T-helper 1 cell treated with Interleukin-12 subunit alpha and Interleukin-12 subunit beta and Interleukin-4 antibody, amounts not matched to agents 30 μg/mL and 1 μg/mL, for 36 hours (primary cell): ENCODE data around the gene CRIP1.

Experiments
- H3K27ac Mint-ChIP-seq: one replicate; pipeline ENCODE4 v1.8.0; 2021; ENCODE audit warnings: mild to moderate bottlenecking, mixed read lengths
- H3K27me3 Mint-ChIP-seq: one replicate; pipeline ENCODE4 v1.8.0; 2021; ENCODE audit warnings: low read depth, mixed read lengths
- H3K36me3 Mint-ChIP-seq: one replicate; pipeline ENCODE4 v1.8.0; 2021; ENCODE audit warnings: low read depth, mixed read lengths
- H3K4me1 Mint-ChIP-seq: one replicate; pipeline ENCODE4 v1.8.0; 2021; ENCODE audit warnings: low read depth, mixed read lengths
- H3K4me3 Mint-ChIP-seq: one replicate; pipeline ENCODE4 v1.8.0; 2021; ENCODE audit warnings: mild to moderate bottlenecking, moderate library complexity, mixed read lengths
- H3K9me3 Mint-ChIP-seq: one replicate; pipeline ENCODE4 v1.8.0; 2021; ENCODE audit warnings: mixed read lengths

Gene CRIP1

GRCh38 chr14:105479431-105480158, 7.1 kb upstream of the CRIP1 start:
- Mint-ChIP-seq H3K4me3 (no peak overlapping the region), H3K4me1 (peaks cover 24% of the 10 kb centered on the region), H3K27me3 (peaks cover 34% of the 10 kb centered on the region)

DNA sequence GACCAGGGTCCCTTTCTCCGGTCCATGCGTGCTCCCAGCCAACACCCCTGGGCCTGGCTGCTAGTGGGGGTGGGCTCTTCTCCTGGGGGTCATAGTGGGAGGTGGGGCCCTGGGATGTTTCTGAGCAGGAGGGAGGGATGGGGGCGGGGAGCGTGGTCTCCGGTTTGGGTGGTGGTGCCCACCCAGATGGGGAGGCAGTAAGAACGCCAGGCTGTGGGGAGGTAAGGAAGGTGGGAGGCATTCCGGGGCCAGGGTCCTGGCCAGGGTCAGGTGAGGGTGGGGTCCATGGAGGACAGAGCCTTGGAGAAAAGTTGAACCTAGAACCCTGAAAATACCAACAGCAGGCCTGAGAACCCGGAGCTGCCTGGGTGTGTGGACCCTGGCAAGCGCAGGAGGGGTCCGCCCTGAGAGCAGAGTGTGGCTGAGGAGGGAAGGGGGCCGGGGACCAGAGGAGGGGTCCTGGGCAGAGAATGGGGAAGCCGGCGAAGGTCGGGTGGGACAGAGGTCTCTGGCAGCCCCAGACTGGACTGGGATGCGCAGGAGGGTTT, 6.4 kb upstream of the CRIP1 start:
- H3K36me3 Mint-ChIP-seq, result no peaks in the 10 kb centered on the region
- H3K27ac Mint-ChIP-seq, result peak overlapping the region; percentile 87
- H3K27me3 Mint-ChIP-seq, result peaks cover 34% of the 10 kb centered on the region
- H3K4me1 Mint-ChIP-seq, result peaks cover 25% of the 10 kb centered on the region
- H3K4me3 Mint-ChIP-seq, result no peak overlapping the region
- no peaks in the 10 kb centered on the region for H3K9me3 Mint-ChIP-seq

More at GRCh38 chr14:105479431-105480158, 7.1 kb upstream of the CRIP1 start:
- Mint-ChIP-seq H3K27ac (no peak overlapping the region), H3K36me3 (no peaks in the 10 kb centered on the region), H3K9me3 (no peaks in the 10 kb centered on the region)

DNA sequence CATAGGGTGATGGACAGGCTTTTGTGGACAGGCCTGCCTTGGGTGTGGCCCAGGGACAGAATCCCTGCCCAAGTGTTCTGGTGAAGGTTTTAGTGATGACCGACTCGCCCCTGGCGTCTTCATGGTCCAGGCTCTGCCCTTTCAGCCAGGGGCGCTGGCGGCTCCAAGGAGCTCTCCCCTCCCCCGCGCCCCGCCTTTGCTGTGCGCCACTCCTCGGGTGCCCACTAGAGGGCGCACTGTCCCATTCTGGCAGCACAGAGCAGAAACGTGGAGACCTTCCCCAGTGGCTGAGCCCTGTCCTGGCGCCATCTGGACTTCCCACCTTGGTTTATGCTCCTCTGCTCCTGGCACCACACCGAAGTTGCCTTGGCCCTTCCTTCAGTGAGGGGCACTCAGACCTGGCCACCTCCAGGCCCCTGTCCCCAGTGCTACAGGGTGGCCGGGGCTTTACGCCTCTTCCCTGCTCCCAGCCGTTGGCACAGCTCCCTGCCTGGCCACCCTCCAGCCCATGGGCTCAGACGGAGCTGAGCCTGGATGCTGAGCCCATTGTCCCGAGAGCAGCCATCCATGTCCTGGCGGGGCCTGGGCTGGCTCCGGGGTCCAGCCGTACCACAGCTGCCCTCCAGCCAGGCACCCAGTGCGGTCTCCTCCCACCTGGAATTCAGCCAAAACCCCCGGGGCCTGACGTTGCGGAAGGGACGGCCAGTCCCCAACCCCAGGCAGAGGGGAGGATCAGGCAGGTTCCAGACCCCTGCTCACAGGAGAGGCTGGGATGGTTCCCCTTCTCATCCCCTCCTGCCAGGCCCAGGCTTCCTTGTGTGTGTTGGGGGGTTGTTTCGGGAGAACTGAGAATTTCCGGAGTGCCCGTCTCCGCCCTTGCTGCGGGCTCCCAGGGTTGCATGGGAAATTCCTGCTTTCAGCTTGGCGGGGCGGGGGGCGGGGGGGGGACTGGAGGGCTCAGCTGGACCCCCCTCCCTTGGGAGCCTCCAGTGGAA, 5.6 kb upstream of the CRIP1 start:
- H3K9me3 Mint-ChIP-seq, result no peaks in the 10 kb centered on the region

DNA sequence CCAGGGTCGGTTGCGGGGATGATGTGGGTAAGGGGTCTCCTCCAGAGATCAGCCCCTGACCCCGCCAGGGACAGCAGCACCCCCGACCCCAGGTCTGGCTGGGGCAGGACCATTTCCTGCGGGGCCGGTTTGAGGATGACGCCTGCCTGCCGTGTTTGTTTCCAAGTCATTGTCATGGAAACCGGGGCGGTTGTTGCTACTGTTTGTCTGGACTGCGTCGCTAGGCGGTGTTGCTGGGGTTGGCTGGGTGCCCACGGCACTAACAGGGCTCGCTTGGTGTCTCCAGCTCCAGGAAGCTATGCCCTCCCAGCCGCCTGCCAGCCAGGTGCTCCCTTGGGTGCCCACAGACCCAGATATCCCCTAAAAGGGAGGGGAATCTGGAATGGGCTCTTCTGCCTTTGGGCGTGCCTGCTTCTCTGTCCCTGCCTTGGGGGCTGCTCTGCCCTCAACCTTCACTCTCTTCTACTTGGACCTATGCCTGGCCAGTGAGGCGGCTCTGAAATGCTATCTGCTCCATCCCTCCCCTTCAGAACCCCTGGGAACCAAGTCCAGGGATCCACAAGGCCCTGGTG, 4.7 kb upstream of the CRIP1 start:
- H3K27ac Mint-ChIP-seq, result peak overlapping the region; percentile 97
- peak overlapping the region; percentile 51 for H3K4me3 Mint-ChIP-seq
- H3K27me3 Mint-ChIP-seq, result peaks cover 25% of the 10 kb centered on the region
- H3K4me1 Mint-ChIP-seq, result peaks cover 25% of the 10 kb centered on the region
- no peaks in the 10 kb centered on the region for H3K36me3 Mint-ChIP-seq
- H3K9me3 Mint-ChIP-seq, result no peaks in the 10 kb centered on the region

More for the DNA sequence above, 5.6 kb upstream of the CRIP1 start:
- no peaks in the 10 kb centered on the region for H3K36me3 Mint-ChIP-seq
- peak overlapping the region; percentile 50 for H3K4me3 Mint-ChIP-seq
- H3K4me1 Mint-ChIP-seq, result peaks cover 25% of the 10 kb centered on the region
- H3K27ac Mint-ChIP-seq, result peak overlapping the region; percentile 97
- H3K27me3 Mint-ChIP-seq, result peaks cover 32% of the 10 kb centered on the region

DNA sequence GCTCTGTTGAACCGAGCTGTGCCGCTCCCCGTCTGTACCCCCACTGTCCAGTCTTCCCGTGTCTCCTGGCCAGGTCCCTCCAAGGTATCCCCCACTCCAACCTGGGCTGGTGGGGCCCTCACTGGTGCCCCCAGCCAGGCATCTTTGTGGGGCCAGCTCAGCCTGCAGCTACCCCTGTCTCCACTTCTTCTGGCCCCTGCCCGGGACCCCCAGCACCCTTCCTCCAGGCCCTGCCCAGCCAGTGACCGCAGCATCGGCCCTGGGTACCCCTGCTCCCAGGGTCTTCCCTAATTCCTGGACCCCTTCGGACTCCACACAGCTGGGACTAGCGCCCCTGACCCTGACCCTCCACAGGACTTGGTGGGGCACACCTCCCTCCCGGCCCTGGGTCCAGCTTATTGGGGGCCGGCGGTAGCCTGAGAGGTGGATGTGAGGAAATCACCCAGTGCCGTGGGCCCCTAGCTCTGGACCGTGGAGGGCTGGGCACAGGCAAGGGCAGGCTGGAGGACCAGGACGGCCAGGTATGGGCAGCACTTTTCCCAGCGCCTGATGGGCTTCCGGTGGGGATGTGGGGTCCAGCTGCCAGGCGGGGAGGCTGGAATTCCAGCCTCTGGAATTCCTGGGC, 4.1 kb upstream of the CRIP1 start:
- Mint-ChIP-seq H3K27ac (peak overlapping the region; percentile 97), H3K4me1 (peaks cover 22% of the 10 kb centered on the region), H3K4me3 (peak overlapping the region; percentile 51), H3K9me3 (no peaks in the 10 kb centered on the region), H3K36me3 (no peaks in the 10 kb centered on the region), H3K27me3 (peaks cover 18% of the 10 kb centered on the region)

DNA sequence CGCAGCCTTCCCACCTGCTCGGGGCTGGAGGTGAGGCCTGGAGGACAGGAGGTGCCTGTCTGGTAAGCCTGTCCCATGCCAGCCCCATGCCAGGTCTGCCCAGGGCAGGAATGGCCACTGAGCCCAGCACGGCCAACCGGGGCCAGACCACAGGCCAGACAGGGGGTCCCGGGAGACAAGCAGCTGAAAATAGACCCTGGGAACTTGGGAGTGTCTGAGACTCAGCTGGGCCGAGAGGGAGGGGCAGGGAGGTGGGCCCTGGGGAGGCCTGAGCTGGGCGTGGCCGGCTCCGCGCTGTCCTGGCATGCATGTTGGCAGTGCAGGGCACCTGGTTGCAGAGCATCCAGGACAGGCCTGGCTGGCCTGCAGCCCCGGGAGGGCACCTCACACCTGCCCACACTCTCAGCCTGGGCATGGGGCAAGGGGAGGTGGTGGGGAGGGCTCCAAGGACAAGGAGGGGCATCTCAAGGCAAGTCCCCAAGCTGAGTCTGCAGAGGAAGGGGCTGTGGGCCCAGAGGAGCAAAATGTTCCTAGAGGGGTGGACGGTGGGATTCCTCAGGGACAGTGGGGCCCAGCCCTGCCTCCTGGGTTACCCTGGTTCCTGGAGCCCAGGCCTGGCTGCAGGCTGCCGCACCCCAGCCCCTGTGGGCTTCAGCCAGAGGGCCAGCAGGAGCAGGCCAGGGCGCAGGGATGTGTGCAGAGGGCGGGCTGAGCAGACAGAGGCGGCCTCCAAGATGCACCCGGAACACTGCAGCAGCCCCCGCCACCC, 3.2 kb upstream of the CRIP1 start:
- Mint-ChIP-seq H3K4me3 (no peak overlapping the region), H3K27ac (peak overlapping the region; percentile 49)

DNA sequence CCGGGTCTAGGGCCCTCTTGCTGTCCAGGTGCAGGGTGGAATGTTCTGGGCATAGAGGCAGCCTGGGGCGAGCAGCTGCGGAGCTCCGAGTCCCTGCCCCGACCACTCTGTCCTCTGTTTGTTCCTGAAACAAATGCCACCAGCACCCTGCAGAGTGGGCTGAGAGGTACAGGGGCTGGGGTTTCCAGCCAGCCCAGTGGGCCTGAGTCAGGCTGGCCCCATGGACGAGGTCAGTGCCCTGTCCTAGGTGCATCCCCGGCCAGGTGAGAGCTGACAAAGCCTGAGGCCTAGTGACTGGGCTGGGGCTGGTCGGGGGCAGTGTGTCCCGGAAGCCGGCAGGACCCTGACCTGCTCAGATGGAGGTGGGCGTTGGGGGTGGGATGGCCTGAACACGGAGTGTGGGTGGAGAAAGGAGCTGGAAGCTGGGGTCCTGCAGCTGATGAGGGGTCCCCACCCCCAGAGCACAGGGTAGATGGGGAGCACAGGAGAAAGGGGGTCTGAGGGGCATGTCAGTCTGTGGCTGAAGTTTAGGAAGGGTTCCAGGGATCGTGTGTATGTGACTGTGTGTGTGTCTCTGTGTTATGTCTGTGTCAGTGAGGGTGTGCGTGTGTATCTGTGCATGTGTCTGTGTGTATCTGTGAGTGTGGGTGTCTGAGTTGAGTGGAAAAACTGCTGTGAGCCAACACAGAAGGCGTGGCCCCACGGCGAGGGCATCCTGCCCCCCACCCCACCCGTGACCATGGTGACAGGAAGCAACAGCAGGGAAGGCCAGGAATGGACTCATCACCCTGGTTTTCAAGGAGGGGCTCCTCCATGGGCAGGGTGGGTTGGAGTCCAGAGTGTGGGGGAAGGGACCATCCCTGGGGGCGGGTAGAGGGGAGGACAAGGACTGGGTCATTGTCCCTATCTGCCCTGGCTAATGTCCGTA, 2.4 kb upstream of the CRIP1 start:
- H3K9me3 Mint-ChIP-seq, result no peaks in the 10 kb centered on the region
- no peak overlapping the region for H3K4me3 Mint-ChIP-seq
- H3K36me3 Mint-ChIP-seq, result no peaks in the 10 kb centered on the region
- peak overlapping the region; percentile 69 for H3K27ac Mint-ChIP-seq
- peaks cover 15% of the 10 kb centered on the region for H3K27me3 Mint-ChIP-seq
- H3K4me1 Mint-ChIP-seq, result peaks cover 23% of the 10 kb centered on the region

More for the DNA sequence above, 3.2 kb upstream of the CRIP1 start:
- H3K4me1 Mint-ChIP-seq, result peaks cover 22% of the 10 kb centered on the region
- peaks cover 17% of the 10 kb centered on the region for H3K27me3 Mint-ChIP-seq
- H3K9me3 Mint-ChIP-seq, result no peaks in the 10 kb centered on the region
- H3K36me3 Mint-ChIP-seq, result no peaks in the 10 kb centered on the region

DNA sequence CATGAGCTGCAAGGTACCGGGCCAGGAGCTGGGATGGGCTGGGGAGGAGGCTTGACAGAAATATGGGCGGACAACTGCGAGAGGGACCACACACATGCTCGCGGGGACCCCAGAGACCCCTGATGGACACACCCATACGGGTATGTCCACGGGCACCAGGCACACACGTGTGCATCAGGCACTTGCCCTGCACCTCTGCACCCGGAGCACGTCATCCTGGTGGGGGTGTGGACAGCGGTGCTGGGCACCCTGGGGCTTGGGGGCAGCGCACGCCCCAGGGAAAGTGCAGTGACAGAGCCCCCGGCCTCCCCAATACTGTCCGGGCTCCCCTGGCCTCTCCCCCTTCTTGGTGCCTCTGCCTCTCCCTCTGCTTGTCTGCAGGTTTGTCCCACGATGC, 1.7 kb upstream of the CRIP1 start:
- H3K4me3 Mint-ChIP-seq, result no peak overlapping the region

DNA sequence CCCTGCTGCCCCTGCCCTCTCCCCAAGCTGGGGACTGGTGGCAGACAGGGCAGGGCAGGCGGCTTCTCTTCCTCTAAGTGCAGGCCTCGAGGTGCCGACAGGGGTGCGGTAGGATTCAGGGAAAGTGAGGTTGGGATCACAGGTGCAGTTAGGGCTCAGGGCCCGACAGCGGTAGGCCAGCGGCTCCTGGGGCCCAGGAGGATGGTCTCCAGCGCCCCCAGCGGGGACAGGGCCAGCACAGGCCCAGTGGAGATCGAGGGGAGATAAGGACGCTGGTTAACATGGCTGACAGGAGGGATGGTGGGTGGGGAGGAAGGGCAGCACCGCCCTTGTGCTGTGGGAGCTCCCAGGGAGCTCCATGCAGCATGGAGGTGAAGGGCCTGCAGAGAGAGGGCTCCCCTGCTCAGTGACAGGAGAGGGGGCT, 935 bp upstream of the CRIP1 start:
- no peaks in the 10 kb centered on the region for H3K9me3 Mint-ChIP-seq

More for the DNA sequence above, 1.7 kb upstream of the CRIP1 start:
- Mint-ChIP-seq H3K9me3 (no peaks in the 10 kb centered on the region), H3K27ac (no peak overlapping the region), H3K4me1 (peaks cover 25% of the 10 kb centered on the region), H3K36me3 (no peaks in the 10 kb centered on the region), H3K27me3 (peaks cover 8% of the 10 kb centered on the region)

DNA sequence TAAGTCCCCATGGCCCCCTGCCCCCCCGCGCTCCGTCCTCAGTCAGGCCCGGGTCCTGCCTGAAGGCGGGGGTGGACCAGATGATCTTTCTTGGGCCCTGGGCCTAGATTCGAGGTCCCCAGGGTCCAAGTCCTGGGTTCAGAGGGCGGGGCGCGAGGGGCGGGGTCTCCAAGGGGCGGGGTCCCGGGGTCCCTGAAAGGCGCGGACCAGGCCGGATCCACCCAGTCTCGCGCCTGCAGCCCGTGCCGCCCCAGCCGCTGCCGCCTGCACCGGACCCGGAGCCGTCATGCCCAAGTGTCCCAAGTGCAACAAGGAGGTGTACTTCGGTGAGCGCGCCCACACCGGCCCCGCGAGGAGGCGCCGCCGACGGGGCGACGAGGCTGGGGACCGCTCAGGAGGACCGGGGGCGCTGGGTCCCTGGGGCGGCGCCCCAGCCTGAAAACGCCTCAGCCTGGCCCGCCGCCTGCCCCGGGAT, 325 bp downstream of the CRIP1 start:
- peak overlapping the region; percentile 86 for H3K4me3 Mint-ChIP-seq
- no peaks in the 10 kb centered on the region for H3K27me3 Mint-ChIP-seq
- no peak overlapping the region for H3K27ac Mint-ChIP-seq
- H3K4me1 Mint-ChIP-seq, result peaks cover 21% of the 10 kb centered on the region
- no peaks in the 10 kb centered on the region for H3K9me3 Mint-ChIP-seq
- no peaks in the 10 kb centered on the region for H3K36me3 Mint-ChIP-seq

More for the DNA sequence above, 935 bp upstream of the CRIP1 start:
- H3K36me3 Mint-ChIP-seq, result no peaks in the 10 kb centered on the region
- peaks cover 3% of the 10 kb centered on the region for H3K27me3 Mint-ChIP-seq
- peak overlapping the region; percentile 25 for H3K4me3 Mint-ChIP-seq
- H3K27ac Mint-ChIP-seq, result peak overlapping the region; percentile 41
- peaks cover 25% of the 10 kb centered on the region for H3K4me1 Mint-ChIP-seq

DNA sequence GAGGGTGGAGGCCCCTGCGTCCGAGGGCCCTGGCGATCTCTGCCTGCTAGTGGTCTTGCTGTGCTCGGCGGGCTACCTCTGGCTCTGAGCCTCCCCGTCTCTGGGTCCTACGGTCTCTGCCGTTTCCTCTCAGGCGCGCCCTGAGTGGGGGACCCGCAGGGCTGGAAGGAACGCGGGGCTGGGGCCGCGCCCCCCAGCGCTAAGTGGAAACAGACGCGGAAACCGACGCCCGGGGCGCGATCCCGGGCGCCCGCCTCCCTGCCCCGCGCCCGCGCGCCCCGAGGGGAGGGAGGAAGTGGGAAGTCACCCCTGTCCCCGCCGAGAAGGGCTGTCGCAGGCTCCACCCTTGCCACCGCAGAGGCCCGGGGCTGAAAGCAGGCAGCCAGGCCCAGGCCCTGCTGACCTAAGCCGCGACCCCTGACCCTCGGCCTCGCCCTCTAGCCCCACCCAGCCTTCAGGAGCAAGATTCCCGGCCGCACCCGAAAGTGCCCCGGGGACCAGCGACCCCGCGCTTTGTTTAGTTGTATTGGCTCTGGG, 831 bp downstream of the CRIP1 start:
- peaks cover 16% of the 10 kb centered on the region for H3K4me1 Mint-ChIP-seq
- no peaks in the 10 kb centered on the region for H3K27me3 Mint-ChIP-seq
- no peaks in the 10 kb centered on the region for H3K36me3 Mint-ChIP-seq
- H3K27ac Mint-ChIP-seq, result peak overlapping the region; percentile 81
- no peaks in the 10 kb centered on the region for H3K9me3 Mint-ChIP-seq
- peak overlapping the region; percentile 86 for H3K4me3 Mint-ChIP-seq
